ENCODE measurements around the gene MRPS12.

GRCh38 chr19:38975861-38976271 lies 45.1 kb downstream of the MRPS12 start:
- no peak for TF ChIP-seq CTCF (IDR thresholded peaks at IDR 0.05 in 8 of 11, conservative IDR thresholded peaks at IDR 0.05 in 3 of 11)
- TF ChIP-seq POLR2AphosphoS5 (IDR thresholded peaks at IDR 0.05), result no peak

Measured in spleen (tissue), 7 donors.